NOMO-1 (cell line): ENCODE results near the gene TFIP11.

Source experiments
- DNase-seq, 2 experiments: peaks; one replicate each; lab custom pipeline; 2025; ENCODE audit not compliant: unreplicated experiment in 2 of 2; lab: John Stamatoyannopoulos, UW

The TFIP11 gene

DNA sequence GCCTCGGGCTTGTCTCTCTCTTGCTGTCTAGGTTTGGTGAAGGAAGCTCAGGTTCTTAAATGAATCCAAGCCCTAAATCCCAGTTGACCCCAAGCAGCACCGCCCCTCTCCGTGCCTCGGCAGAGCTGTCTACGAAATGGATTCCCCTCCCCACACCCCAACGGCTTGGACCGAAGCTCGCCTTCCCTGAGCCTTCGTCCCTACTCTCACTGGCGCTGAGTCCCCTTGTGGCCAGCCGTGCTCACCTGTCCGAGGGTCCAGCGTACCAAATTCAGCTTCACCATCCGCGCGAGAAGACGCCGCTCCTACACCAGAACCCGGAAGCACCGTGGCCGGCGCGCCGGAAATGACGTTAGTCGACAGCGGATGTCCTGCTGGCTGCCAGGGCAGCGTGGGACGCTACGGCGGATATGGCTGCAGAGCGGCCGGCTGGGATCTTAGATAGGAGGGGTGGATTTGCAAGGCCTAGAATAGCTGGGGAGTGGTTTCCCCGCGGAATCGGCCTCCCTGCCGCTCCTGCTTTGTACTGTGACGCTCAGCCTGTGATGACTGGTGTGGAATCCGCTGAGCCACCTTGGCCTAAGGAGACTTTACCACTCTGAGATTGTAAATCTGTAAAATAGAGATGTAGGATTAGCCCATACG is at the start of gene TFIP11:
Gene TFIP11, minus strand, starts transcription at position 325 of the 645 bp plus-strand sequence. CDS start 2,201 bp downstream, outside the sequence.
- DNase-seq = peak; percentile 75 to 79

DNA sequence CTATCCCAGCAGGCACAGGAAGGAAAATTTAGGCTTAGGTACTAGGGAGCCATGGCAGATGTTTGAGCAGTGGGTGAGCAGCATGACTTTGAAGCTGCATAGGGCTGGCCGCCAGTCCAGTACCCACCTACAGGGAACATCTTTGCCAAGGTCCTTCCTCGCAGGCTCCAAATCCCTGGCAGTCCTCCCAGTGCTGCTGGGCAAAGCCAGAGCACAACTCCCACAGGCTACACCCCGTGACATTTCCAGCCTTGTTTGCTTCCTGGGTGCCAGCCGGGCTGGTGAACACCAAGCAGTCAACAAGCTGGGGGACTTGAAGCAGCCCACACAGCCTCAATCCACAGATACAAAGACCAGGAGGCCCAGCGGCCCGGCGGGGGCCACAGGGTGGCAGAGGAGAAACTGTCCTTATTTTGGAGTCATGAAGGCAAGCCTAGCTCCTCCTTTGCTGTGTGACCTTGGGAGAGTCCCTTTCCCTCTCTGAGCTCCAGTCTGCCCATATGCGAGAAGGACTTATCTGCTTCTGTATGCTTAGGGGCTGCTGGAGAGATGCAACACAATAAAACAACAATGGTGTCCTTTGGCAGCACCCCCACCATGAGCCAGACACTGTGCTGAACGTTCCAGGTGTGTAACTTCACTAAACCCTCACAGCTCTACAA is 49.6 kb upstream of the TFIP11 start:
- DNase-seq = no peak

DNA sequence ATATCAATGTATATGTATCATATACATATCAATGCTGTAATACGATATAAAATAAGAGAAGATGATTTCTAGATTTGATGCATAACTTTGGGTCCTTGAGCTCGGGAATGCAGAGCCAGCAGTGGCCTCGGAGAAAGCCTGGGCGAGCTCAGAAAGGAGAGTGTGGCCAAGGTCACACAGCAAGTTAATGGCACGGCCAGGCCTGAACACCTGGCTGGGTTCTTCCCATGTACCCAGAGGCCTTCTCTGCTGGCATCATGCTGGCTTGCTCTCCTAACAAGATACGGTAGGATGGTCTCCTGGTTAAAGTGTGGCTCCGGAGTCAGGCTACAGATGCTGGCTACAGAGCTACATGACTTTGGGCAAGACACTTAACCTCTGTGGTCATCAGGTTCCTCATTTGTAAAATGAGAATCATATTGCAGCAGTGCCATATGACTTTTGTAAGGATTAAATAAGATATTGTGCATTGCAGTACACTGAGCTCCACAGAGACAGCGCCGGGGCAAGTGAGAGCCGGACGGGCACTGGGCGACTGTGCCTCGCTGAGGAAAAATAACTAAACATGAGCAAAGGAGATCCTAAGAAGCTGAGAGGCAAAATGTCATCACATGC is 47.8 kb upstream of the TFIP11 start:
- peak; percentile 43 to 65 for DNase-seq

DNA sequence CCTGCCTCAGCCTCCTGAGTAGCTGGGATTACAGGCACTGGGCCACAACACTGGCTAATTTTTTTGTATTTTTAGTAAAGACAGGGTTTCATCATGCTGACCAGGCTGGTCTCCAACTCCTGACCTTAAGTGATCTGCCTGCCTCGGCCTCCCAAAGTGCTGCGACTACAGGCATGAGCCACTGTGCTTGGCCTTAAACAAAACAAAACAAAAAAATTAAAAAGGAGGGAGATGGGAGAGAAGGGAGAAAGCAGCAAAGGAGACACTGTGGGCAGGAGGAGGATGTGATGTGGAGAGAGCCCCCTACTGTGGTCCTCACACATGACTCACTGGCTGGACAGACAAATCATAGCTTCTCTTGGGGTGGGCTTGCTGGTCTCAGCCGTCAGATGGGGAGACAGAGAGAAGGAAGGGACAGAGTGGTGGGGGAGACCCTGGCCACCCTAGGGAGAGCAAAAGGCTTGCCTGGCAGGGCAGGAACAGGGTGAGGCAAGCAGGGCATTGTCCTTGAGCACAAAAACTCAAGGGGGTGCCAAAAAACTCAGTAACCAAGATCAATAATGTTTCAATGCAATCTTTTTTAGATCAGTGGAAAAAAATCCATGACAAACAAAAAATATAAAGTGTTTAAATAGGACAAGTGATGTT is 46.1 kb upstream of the TFIP11 start:
- no peak for DNase-seq

DNA sequence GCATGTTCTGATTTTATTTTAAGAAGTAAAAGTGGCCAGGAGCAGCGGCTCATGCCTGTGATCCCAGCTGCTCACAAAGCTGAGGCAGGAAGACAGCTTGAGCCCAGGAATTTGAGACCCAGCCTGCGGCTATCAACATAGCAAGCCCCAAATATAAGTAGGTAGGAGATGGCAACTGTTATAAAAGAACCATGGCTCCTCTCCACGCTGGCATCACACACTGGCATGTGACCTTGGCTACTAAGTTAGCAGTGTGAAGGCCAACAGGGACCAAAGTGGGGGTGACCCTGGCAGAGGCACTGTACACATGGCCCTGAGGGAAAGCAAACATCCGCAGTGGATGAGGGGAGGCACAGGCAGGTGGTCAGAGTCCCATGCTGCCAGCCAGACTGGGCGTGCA is 44.6 kb upstream of the TFIP11 start:
- no peak for DNase-seq

DNA sequence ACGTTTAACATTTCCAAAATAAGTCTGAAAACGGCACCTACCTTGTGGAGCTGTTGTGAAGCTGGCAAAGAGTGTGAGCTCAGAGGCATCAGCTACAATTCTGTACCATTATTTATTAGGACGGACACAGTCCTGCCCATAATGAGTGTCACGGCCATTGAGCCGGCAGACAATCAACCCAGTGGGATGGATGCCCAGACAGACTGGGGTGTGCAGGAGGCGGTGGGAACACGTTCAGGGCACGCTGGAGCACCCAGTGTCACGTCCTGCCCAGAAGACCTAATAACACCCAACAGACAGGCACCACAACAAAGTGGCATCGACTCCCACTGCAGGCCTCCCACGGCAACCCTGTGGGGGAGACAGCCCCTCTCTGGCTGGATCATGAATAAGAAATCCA is 43.2 kb upstream of the TFIP11 start:
- DNase-seq = no peak

DNA sequence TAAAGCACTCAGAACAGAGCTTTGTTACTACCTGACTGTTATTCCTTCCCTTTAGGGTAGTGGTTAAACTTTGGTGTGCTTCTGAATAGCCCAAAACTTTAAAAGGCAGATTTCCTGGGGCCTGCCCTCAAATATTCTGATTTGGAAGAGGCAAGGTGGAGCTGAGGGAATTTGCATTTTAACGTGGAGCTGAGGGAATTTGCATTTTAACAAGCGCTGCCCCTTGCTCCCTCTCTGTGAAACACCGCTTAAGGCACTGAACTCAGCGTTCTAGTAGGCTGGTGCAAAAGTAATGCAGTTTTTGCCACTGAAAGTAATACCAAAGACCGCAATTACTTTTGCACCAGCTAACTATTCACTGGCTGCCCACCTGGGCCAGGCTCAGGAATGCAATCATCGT is 42.7 kb upstream of the TFIP11 start:
- no peak for DNase-seq

DNA sequence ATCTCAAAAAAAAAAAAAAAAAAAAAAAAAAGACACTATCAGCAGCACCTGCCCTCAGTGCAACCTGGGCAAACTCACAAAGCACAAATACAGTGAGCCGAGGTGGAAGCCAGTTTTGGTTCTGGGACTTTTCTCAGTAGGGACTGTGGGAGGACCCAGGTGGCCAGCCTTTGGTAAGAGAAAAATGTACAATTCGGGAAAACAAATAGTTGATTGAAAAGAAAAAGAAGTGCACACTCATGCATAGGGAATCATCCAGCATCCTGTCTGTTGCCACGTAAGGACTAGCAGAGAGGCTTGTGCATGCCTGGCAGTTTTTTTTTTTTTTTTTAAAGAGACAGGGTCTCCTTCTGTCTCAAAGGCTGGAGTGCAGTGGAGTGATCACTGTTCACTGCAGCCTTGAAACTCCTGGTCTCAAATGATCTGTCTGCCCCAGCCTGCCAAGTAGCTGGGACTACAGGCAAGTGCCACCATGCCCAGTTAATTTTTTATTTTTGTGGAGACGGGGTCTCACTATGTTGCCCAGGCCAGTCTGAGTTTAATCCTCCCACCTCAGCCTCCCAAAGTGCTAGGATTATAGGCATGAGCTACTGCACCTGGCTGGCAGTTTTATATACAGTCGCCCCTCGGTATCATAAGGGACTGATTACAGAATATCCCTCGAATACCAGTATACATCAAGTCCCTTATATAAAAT is 40.9 kb upstream of the TFIP11 start:
- DNase-seq = no peak

DNA sequence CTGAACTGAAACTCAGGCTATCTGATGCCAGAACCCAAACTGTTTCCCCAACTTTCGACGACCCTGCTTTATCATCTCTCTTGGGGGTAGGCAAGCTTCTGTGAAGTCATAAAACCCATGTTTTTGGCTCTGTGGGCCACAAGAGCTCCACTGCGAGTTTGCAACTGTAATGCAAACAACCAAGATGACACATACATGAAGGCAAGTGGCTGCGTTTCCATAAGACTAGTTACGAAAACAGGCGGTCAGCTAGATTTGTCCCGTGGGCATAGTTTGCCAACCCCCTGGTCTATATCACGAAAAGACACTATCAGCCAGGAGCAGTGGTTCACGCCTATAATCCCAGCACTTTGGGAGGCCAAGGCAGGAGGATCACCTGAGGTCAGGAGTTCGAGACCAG is 40.2 kb upstream of the TFIP11 start:
- no peak for DNase-seq

DNA sequence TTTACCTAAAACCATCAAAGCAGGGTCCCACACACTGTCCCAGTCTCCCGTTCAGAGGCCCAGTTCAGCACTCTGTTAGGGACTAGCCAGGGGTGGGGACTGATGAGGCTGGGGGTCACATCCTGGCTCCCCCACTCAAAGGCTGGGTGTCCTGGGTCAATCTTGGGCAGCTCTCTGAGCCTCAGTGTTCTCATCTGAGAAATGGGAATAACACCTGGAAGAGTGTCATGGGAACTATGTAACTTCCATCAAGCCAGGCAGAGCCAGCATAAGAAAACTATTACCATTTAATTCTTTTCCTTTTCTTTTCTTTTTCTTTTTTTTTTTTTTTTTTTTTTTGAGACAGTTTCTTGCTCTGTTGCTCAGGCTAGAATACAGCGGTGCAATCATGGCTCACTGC is 39.3 kb upstream of the TFIP11 start:
- no peak for DNase-seq

DNA sequence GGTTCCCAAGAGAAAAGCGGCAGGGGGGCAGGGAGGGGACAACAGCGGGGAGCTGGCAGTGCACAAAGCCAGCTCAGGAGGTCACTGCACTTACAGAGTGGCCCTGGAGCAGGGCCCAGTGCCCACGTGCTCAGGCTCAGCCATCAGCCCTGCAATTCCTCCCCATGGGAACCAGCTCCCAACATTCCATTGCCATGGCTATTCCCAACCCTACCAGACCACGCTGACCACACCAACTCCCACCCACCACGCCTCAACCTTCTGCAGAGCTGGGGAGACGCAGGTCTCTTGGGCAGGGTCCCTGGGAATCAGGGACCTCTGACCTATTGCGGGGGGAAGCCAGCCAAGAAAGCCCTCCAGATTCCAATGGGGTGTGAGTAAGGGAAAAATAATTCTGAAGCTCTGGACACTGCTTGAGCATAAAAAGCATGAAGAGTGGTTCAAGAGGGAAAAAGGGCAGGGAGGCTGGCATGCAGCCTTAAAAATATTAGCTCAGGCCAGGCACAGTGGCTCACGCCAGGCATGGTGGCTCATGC is 38.3 kb upstream of the TFIP11 start:
- DNase-seq = no peak

DNA sequence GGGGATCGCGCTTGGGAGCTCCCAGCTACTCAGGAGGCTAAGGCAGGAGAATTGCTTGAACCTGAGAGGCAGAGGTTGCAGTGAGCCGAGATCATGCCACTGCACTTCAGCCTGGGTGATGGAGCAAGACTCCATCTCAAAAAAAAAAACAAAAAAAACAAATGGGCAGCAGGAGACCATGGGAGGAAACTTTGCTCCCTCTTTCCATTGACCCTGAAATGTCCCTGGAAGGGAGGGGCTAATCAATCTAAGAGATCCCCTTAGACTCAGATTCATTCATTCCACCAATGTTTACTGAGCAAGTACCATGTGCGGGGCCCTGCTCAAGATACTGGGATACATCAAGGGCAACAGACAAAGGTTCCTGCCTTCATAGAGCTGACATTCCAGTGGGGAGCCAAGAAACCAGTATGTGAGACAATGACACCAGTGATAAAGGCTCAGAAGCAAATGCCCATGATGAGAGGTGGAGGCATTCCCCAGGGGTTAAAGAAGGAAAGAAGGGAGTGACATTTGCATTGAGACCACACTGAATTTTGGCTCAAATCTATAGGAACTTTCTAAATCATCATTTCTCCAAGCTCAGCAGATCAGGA is 37.7 kb upstream of the TFIP11 start:
- no peak for DNase-seq

DNA sequence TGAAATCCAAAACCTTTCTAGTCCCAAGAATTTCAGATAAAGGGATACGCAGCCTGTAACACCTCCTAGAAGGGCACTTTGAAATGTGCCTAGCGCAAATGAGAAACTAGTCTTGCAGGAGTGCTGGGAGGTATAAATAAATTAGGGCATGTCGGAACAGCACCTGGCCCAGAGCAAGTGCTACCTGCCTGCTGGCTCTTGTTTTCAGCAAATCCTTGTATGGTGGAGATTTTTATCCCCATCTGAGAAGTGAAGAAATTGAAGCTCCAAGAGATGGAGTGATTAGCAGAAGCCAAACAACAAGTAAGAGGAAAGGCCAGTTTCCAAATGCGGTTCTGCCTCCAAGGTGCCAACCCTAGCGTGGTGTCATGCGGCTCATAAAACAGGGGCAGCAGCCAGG is 36.7 kb upstream of the TFIP11 start:
- DNase-seq = no peak

DNA sequence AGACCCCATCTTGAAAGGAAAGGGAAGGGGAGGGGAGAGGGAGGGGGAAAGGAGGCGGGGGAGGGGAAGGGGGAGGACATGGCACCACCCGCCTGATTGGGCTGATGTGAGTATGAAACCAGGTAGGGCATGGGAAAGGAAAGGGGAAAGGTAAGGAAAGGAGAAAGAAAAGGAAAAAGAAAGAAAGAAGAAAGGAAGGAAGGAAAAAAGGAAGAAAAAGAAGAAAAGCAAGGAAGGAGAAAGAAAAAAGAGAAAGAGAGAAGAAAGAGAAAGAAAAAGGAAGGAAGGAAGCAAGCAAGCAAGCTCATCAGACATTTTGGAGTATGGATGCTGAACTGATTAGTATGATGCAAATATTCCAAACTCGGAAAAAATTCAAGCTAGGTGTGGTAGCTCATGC is 36.0 kb upstream of the TFIP11 start:
- DNase-seq = no peak

DNA sequence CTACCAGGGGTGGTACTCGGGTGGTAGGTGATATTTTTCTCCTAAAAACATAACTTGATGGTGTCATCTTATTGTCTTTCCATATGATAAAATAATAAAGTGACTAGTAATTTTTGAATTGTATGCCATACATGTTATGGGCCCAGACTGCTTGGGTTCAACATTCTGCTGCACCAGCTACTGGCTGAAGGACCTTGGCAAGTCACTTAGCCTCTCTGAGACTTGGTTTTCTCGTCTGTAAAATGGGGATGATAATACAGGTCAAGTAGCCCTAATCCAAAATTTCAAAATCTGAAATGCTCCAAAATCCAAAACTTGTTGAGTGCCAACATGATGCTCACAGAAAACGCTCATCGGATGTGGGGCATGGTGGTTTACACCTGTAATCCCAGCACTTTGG is 35.6 kb upstream of the TFIP11 start:
- no peak for DNase-seq

DNA sequence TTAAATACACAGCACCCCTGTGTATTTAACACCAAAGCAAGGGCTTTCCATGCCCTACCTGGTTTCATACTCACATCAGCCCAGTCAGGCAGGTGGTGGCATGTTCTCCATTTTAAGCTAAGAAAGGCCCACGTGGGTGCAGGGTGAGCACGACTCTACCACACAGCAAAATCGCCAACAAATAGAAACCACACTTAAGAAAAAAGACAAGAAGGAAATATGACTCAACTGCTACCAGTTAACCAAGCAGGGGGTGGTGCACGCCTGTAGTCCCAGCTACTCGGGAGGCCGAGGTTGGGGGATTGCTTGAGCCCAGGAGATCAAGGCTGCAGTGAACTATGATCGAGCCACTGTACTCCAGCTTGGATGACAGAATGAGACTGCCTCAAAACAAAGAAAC is 35.2 kb upstream of the TFIP11 start:
- DNase-seq = peak in 1 of 2 experiments; percentile 16

DNA sequence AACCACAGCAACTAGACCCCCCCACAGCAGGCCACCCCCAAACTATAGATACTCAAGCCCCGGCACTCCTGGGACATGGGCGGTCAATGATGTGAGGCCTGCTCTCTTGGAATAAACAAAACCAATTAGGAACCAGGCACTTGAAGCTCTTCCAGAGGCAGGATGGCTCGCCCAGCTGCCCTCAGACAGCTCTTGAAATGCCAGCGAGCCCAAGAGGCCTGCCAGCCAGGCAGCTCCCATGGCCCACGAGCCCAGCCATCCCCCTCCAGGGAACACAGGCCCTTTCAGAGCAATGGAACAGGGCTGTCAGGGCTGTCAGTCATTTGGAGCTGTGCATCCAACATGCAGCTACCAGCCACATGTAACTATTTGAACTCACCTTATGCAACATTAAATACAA is 34.0 kb upstream of the TFIP11 start:
- DNase-seq = no peak

DNA sequence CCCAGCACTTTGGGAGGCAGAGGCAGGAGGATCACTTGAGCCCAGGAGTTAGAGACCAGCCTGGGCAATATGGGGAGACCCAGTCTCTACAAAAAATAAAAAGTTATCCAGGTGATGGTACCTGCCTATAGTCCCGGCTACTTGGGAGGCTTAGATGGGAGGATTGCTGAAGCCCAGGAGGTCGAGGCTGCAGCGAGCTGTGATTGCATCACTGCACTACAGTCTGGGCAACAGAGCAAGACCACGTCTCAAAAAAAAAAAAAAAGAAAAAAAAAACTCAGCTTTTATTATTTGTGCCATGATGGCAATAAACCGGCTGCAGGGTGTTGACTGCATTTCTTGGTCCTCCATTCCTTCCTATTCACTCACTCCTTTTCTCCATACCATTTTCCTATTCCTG is 33.6 kb upstream of the TFIP11 start:
- no peak for DNase-seq

DNA sequence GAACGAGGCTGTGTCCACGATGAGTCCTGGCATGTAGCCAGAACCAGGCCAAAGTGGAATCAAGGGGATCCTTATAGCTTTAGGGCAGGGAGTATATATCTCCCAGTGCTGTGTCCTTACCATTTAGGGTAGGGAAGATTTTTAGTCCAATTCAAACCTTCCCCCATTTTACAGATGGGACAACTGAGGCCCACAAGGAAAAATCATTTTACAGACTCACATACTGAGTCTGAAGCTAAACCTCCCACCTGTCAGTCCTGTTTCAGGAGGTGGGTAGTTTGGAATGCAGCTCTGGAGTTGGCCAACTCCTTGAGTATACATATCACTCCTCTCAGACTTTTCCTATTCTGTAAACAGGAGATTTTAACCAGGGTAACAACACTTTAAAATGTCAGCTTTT is 33.1 kb upstream of the TFIP11 start:
- DNase-seq = no peak

DNA sequence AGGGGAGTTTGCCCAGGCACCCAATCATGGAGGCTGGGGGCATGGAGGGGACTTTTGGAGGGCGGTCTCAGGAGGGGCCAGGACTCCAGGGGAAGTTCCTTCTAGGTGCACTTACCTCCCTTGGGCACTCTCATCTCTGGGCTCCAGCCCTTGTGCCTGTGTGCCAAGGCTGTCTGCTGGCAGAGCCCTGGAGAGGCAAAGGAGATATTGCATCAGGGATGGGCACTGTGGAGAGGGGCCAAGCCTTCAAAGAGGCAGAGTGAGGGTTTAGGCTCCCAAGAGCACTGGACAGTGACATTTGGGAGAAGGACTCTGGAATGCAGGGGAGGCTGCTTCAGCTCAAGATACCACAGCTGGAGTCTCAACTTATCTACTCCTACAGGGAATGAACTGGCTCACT is 32.2 kb upstream of the TFIP11 start:
- no peak for DNase-seq

DNA sequence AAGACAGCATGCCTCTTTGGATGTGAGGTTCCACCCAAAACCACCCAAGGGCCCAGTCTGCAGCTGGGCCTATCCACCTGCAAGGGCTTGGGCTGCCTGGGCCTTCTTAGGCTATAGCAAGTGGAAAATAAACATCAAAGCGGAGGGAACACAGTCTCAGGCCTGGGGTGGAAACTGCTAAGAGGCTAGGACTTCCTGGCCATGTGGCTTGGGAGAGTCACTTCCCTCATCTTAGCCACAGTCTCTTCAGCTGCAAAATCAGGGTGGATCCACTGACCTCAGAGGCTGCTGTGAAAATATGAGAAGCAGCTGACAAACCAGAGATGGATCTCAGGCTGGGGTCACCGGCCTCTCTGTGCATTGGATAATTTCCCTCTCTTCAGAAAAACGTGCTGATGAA is 30.6 kb upstream of the TFIP11 start:
- DNase-seq = peak; percentile 10 to 62
